B cell (primary cell): Measurements from ENCODE around the gene EPHA10. TPM values are rescaled to one million over a fixed set of nuclear protein-coding genes. Genes with fewer than 3 reads are reported as not detected.

Experiments used
- ATAC-seq: fragments of 200-7000 bp; cut with Tn5 transposase; one replicate; pipeline ENCODE4 v1.10.0; 2021; ENCODE audit warnings: low read depth, mild to moderate bottlenecking, moderate number of reproducible peaks, moderate library complexity
- CTCF ChIA-PET: fragments of 350-600 bp; sonication (Branson Sonifier 250); formaldehyde crosslinking; loops from one replicate; lab custom pipeline; 2021; ENCODE audit warnings: antibody characterized with exemption, inconsistent platforms; lab: Charles Lee
- POLR2A ChIA-PET: fragments of 350-600 bp; sonication (Branson Sonifier 250); formaldehyde crosslinking; loops from one replicate; lab custom pipeline; 2021; ENCODE audit warnings: antibody characterized with exemption; lab: Charles Lee
- DNase-seq: peaks from one replicate; pipeline ENCODE4 v3.0.0; 2013
- H2AFZ ChIP-seq: 2 replicates; pipeline ENCODE4 v1.6.1; 2012; ENCODE audit warnings: mild to moderate bottlenecking, low read depth, low read length; ENCODE audit not compliant: insufficient read depth, poor library complexity, severe bottlenecking
- H3K27ac ChIP-seq, 2 donors: 1 replicate in 1 of 2; 2 replicates in 1 of 2; pipeline ENCODE4 v1.5.1; 2012 to 2013; ENCODE audit warnings: low read length in 2 of 2, mild to moderate bottlenecking in 2 of 2, moderate library complexity in 1 of 2
- H3K27me3 ChIP-seq, 4 experiments: fragments of 200-600 bp in 1 of 4; sonication (generic) in 1 of 4; replicated peaks in 1 of 4; 1 replicate in 2 of 4; 2 replicates in 2 of 4; pipeline versions ENCODE4 v1.6.1 to v1.7.0; 2013 to 2016; ENCODE audit warnings: low read length in 3 of 4, mild to moderate bottlenecking in 2 of 4, mixed read lengths in 1 of 4, moderate library complexity in 1 of 4; ENCODE audit not compliant: insufficient read depth in 4 of 4, control insufficient read depth in 3 of 4; ENCODE audit errors: control extremely low read depth in 1 of 4
- H3K36me3 ChIP-seq, 2 experiments: replicated peaks in 1 of 2; 1 replicate in 1 of 2; 2 replicates in 1 of 2; pipeline versions ENCODE4 v1.6.1 to v1.7.1; 2013; ENCODE audit warnings: low read length in 1 of 2; ENCODE audit not compliant: insufficient read depth in 2 of 2, control insufficient read depth in 1 of 2; ENCODE audit errors: control extremely low read depth in 1 of 2, extremely low read depth in 1 of 2
- H3K4me1 ChIP-seq, 2 donors: fragments of 200-600 bp in 1 of 2; sonication (generic) in 1 of 2; 1 replicate in 1 of 2; 2 replicates in 1 of 2; pipeline versions ENCODE4 v1.5.1 to v1.6.1; 2013 to 2017; ENCODE audit warnings: low read length in 2 of 2; ENCODE audit not compliant: control insufficient read depth in 2 of 2, insufficient read depth in 2 of 2
- H3K4me2 ChIP-seq: replicated peaks from 2 replicates; pipeline ENCODE3; 2012; ENCODE audit warnings: mild to moderate bottlenecking, low read depth, low read length; ENCODE audit not compliant: poor library complexity, severe bottlenecking
- H3K4me3 ChIP-seq, 5 experiments: fragments of 200-600 bp in 1 of 5; sonication (generic) in 1 of 5; 1 replicate in 3 of 5; 2 replicates in 2 of 5; pipeline versions ENCODE4 v1.5.1 to v1.7.0; 2011 to 2016; ENCODE audit warnings: low read length in 4 of 5, mild to moderate bottlenecking in 4 of 5, low read depth in 2 of 5, control low read depth in 1 of 5, moderate library complexity in 1 of 5; ENCODE audit not compliant: insufficient read depth in 1 of 5; ENCODE audit errors: control extremely low read depth in 1 of 5, extremely low read depth in 1 of 5
- H3K79me2 ChIP-seq: fragments of 200-600 bp; sonication (generic); one replicate; pipeline ENCODE4 v1.6.0; 2016; ENCODE audit warnings: low read length; ENCODE audit not compliant: control insufficient read depth, insufficient read depth
- H3K9ac ChIP-seq: fragments of 200-600 bp; sonication (generic); 2 replicates; pipeline ENCODE4 v1.6.1; 2017; ENCODE audit warnings: mild to moderate bottlenecking, low read length, moderate library complexity
- H3K9me3 ChIP-seq, 3 donors: one replicate each; pipeline versions ENCODE4 v1.6.1 to v1.7.1; 2013; ENCODE audit warnings: low read length in 2 of 3; ENCODE audit not compliant: control insufficient read depth in 2 of 3, insufficient read depth in 1 of 3; ENCODE audit errors: control extremely low read depth in 1 of 3
- H4K20me1 ChIP-seq: 2 replicates; pipeline ENCODE4 v1.6.0; 2012; ENCODE audit warnings: mild to moderate bottlenecking, low read length; ENCODE audit not compliant: insufficient read depth, control insufficient read depth, poor library complexity, severe bottlenecking
- H3K27ac Mint-ChIP-seq: one replicate; pipeline ENCODE4 v1.8.0; 2021; ENCODE audit warnings: mixed read lengths
- H3K27me3 Mint-ChIP-seq: one replicate; pipeline ENCODE4 v1.8.0; 2021; ENCODE audit warnings: mixed read lengths
- H3K4me1 Mint-ChIP-seq: one replicate; pipeline ENCODE4 v1.8.0; 2021; ENCODE audit warnings: mixed read lengths
- H3K4me3 Mint-ChIP-seq: one replicate; pipeline ENCODE4 v1.8.0; 2021; ENCODE audit warnings: mixed read lengths
- H3K9me3 Mint-ChIP-seq: one replicate; pipeline ENCODE4 v1.8.0; 2022; ENCODE audit warnings: mixed read lengths; ENCODE audit not compliant: insufficient read depth
- EZH2 ChIP-seq: IDR thresholded peaks from 2 replicates; pipeline ENCODE4 v1.6.1; 2012; ENCODE audit warnings: borderline replicate concordance, low read depth, mild to moderate bottlenecking, moderate library complexity, low read length; ENCODE audit not compliant: insufficient read depth, poor library complexity, severe bottlenecking
- WGBS: methylation state at CpG from one replicate; pipeline ENCODE4 v1.1.5; 2013; ENCODE audit warnings: missing lambda C conversion rate; ENCODE audit not compliant: insufficient coverage; 5-methylcytosine and 5-hydroxymethylcytosine counted together
- intact Hi-C: fragments of 100-400 bp; cut with micrococcal nuclease; formaldehyde crosslinking; loops from one replicate; pipeline ENCODE4 v1.10.0; 2022
- polyA minus RNA-seq: library from RNA; depleted of rRNA, polyadenylated mRNA; stranded (reverse); fragments of >200 nt; gene quantifications from 2 replicates; pipeline ENCODE4 v1.2.3, GENCODE V29; 2012
- polyA plus RNA-seq: library from polyadenylated mRNA; depleted of rRNA; stranded (reverse); fragments of >200 nt; gene quantifications from 2 replicates; pipeline ENCODE4 v1.2.3, GENCODE V29; 2012
- total RNA-seq, 2 donors: library from RNA; stranded (reverse); fragments of 120-200 nt in 1 of 2; gene quantifications; 1 replicate in 1 of 2; 2 replicates in 1 of 2; pipeline versions ENCODE4 v1.2.3 to v1.2.4, GENCODE V29; 2013 to 2022
- TF ChIP-seq, protein P1 (sequence below): fragments of 200-600 bp; IDR thresholded peaks from one replicate; pipeline ENCODE4 v1.8.0; 2022; ENCODE audit warnings: antibody characterized with exemption, mild to moderate bottlenecking

EPHA10 gene
- 0.39 and 0.61 TPM in 2 replicates for total RNA-seq
- total RNA-seq (2013): 0.09 TPM
- 0.17 and 0.94 TPM in 2 replicates for polyA plus RNA-seq
- 0.09 and 0.64 TPM in 2 replicates for polyA minus RNA-seq

DNA sequence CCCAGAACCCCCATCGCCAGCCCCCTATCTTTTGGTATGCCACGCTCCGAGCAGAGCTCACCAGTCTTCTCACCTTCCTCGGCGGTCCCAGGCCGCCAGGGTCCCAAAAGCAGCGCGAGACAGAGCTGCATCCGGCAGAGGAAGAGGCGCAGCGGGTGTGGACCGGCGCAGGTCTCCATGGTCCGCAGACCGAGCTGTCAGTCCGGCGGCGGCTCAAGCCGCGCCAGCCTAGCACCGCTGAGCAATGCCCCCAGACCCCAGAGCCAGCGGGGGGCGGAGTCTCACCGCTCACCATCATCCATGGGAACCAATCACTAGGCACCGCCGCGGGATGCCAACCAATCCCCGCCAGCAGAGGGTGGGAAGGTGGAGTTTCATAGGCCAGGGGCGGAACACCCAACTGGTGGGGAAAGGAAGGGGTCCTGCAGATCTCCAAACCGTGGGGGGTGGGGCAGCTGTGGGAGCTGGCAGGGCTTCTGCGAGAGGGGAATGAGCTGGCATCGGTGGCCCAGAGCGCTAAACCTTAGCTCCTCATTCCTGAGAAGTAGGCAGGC is at the start of gene EPHA10:
Gene EPHA10 (minus strand): TSS at position 233 of the 554 bp plus-strand sequence. CDS start 54 bp downstream, at position 179.
- H3K4me2 ChIP-seq: peak within 1 kb of the TSS; percentile 63
- no peak within 1 kb of the TSS for H3K27ac Mint-ChIP-seq
- TF ChIP-seq, protein P1, sequence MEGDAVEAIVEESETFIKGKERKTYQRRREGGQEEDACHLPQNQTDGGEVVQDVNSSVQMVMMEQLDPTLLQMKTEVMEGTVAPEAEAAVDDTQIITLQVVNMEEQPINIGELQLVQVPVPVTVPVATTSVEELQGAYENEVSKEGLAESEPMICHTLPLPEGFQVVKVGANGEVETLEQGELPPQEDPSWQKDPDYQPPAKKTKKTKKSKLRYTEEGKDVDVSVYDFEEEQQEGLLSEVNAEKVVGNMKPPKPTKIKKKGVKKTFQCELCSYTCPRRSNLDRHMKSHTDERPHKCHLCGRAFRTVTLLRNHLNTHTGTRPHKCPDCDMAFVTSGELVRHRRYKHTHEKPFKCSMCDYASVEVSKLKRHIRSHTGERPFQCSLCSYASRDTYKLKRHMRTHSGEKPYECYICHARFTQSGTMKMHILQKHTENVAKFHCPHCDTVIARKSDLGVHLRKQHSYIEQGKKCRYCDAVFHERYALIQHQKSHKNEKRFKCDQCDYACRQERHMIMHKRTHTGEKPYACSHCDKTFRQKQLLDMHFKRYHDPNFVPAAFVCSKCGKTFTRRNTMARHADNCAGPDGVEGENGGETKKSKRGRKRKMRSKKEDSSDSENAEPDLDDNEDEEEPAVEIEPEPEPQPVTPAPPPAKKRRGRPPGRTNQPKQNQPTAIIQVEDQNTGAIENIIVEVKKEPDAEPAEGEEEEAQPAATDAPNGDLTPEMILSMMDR: no peak
- no peak for TF ChIP-seq EZH2
- intact Hi-C loops: no loop called here
- ATAC-seq (no peak), DNase-seq (no peak)
- peaks cover 74% of the 10 kb centered on the region for H3K27me3 Mint-ChIP-seq
- H3K4me1 Mint-ChIP-seq: peaks cover 20% of the 10 kb centered on the region
- H3K79me2 ChIP-seq: no peaks in the 10 kb centered on the region
- H2AFZ ChIP-seq: peak within 1 kb of the TSS; percentile 60
- ChIA-PET POLR2A (interaction anchor here (0.6 kb wide), 1 partner anchor 86 kb away, joined by 5 read pairs; no protein-coding TSS in a partner anchor), CTCF (no interaction called here)
- H3K9me3 ChIP-seq: peaks cover 0 to 29% (median 0%) of the 10 kb centered on the region in 3 donors
- peak within 1 kb of the TSS; percentile 23 for H3K9ac ChIP-seq
- H3K4me3 Mint-ChIP-seq: peak within 1 kb of the TSS; percentile 60
- WGBS: 12% methylated on average over 31 of the region's 33 CpGs
- H3K27ac ChIP-seq: no peak within 1 kb of the TSS
- H3K36me3 ChIP-seq: no peaks in the 10 kb centered on the region
- no peaks in the 10 kb centered on the region for H3K9me3 Mint-ChIP-seq
- peaks cover 17 to 20% of the 10 kb centered on the region in 2 donors for H3K4me1 ChIP-seq
- no peaks in the 10 kb centered on the region for H4K20me1 ChIP-seq
- H3K4me3 ChIP-seq: peak within 1 kb of the TSS in 2 of 5 experiments; percentile 3 to 6
- peaks cover 0 to 66% (median 45%) of the 10 kb centered on the region in 4 experiments for H3K27me3 ChIP-seq

DNA sequence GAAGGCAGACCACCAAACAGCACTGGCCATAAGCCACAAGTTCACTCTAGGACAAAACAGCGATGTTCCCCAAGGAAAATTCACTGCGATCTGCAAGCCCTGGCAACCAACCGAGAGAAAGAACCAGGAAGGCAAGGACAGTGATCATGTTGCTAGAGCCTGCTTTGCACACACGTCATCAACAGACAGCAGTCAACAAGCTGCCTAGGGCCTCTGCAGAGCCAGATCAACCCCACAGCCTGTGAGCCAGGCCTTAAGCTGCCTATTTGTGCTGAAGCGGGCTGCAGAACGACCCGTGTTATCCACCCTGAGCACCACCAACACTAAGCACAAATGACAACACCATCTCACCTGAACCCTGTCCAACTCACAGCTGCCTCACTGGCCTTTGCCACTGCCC is 49.3 kb upstream of the EPHA10 start:
- no peaks in the 10 kb centered on the region for H3K27me3 Mint-ChIP-seq
- 98% methylated on average over 7 of the region's 7 CpGs for WGBS

More for the DNA sequence above, 49.3 kb upstream of the EPHA10 start:
- H4K20me1 ChIP-seq: no peaks in the 10 kb centered on the region
- peaks cover 0 to 38% of the 10 kb centered on the region in 2 experiments for H3K36me3 ChIP-seq
- DNase-seq (no peak), ATAC-seq (no peak)
- peaks cover 11% of the 10 kb centered on the region for H3K4me1 Mint-ChIP-seq
- H3K9me3 ChIP-seq: no peaks in the 10 kb centered on the region
- H3K27me3 ChIP-seq: no peaks in the 10 kb centered on the region
- CTCF ChIA-PET: interaction anchor here (0.9 kb wide), 1 partner anchor 46 kb away, joined by 3 read pairs; no protein-coding TSS in a partner anchor
- H3K9ac ChIP-seq: no peak overlapping the region
- POLR2A ChIA-PET: no interaction called here
- H3K27ac Mint-ChIP-seq: no peak overlapping the region
- no peak overlapping the region for H3K4me2 ChIP-seq
- no peak overlapping the region for H3K4me3 Mint-ChIP-seq
- no peaks in the 10 kb centered on the region for H3K9me3 Mint-ChIP-seq
- H3K4me3 ChIP-seq: no peak overlapping the region
- no peak overlapping the region for H3K27ac ChIP-seq
- TF ChIP-seq, protein P1: no peak
- no peak for TF ChIP-seq EZH2
- no peak overlapping the region for H2AFZ ChIP-seq
- peaks cover 18% of the 10 kb centered on the region for H3K79me2 ChIP-seq
- intact Hi-C loops: no loop called here
- H3K4me1 ChIP-seq: peaks cover 0 to 10% of the 10 kb centered on the region in 2 donors
